Measurements from ENCODE around the gene TMEM245. TPM values are rescaled to one million over a fixed set of nuclear protein-coding genes. Genes with fewer than 3 reads are reported as not detected.

The TMEM245 gene
- total and polyA plus RNA-seq, 2 donors (not counting 3 experiments of a cell fraction or from before 2014, with no cell fraction given): 44.2 to 48.0 TPM

DNA sequence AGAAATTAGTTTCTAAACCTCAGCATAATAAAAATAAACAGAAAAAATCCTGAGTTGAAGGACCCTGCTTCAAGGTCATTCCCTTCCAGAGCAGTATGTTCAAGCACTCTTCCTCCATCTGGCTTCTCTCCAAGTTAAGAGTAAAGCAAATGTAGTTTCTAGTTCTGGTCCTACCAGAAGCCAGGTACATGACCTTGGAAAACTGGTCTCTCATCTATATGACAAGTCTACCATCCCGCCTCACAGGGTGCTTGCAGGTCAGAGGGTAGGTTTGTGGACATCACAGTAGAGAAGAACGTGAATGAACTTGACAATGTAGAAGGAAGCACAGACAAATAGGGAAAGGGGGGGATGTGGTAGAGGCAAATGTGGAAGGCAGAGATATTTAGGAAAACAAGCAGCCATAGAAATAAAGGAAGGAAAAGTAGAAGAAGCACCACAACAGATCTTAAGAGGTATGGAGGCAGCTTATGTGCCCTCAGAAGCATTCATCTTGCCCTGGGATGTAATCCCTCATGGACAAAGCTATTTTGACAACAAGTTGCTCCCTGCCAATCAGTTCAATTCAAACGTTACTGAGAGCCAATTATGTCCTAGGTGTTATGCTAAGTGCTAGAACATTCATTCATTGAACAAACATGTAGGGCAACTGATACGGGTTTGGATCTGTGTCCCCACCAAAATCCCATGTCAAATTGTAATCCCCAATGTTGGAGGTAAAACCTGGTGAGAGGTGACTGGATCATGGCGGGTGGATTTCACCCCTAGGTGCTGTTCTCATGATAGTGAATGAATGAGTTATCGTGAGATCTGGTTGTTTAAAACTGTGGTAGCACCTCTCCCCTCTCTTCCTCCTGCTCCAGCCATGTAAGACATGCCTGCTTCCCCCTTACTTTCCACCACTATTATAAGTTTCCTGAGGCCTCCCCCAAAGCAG lies 82.7 kb downstream of the TMEM245 start:
- dilution Hi-C loops (cut with MboI; ENCODE audit: extremely low pct_ligation_motif_present, low sequenced_read_pairs): no loop called here

More for the DNA sequence above, 82.7 kb downstream of the TMEM245 start:
- intact Hi-C loops (cut with micrococcal nuclease): loop anchor here (1.0 kb wide), 3 partner anchors 24 to 83 kb away; partner anchors contain the start of gene CTNNAL1
- Histone ChIP-seq H3K4me3 (replicated peaks in 1 of 3; ENCODE audit: insufficient read depth in 1 of 3, low read depth in 1 of 3, low read length in 3 of 3) (no peak overlapping the region), H3K27me3 (ENCODE audit: control insufficient read depth in 2 of 2, insufficient read depth in 2 of 2, low read length in 2 of 2) (no peaks in the 10 kb centered on the region), H3K9me3 (replicated peaks; ENCODE audit: control insufficient read depth, insufficient read depth, low read length) (no peaks in the 10 kb centered on the region), H3K79me2 (ENCODE audit: control insufficient read depth, insufficient read depth, low read length) (peaks cover 4% of the 10 kb centered on the region), H3K9ac (replicated peaks; ENCODE audit: extremely low read depth, insufficient read depth, low read length) (no peak overlapping the region), H2AFZ (ENCODE audit: low read depth, low read length) (no peak overlapping the region), H3K36me3 (ENCODE audit: control insufficient read depth in 2 of 2, extremely low read depth in 1 of 2, insufficient read depth in 2 of 2, low read length in 2 of 2) (peaks cover 0 to 7% of the 10 kb centered on the region in 2 experiments), H3K4me2 (ENCODE audit: insufficient read depth, low read length) (peak overlapping the region; percentile 47), H3K4me1 (ENCODE audit: control insufficient read depth, extremely low read depth, insufficient read depth, low read length) (peaks cover 42% of the 10 kb centered on the region), H4K20me1 (replicated peaks; ENCODE audit: control insufficient read depth, extremely low read depth, insufficient read depth, low read length) (no peaks in the 10 kb centered on the region), H3K27ac (ENCODE audit: insufficient read depth, low read depth, low read length) (peak overlapping the region; percentile 77), H3K9me1 (replicated peaks; ENCODE audit: control insufficient read depth, extremely low read depth, insufficient read depth, low read length) (no peaks in the 10 kb centered on the region)
- no TSS peak for BruUV-seq (replicated peaks)
- no peak for FAIRE-seq
- peak; percentile 58 for DNase-seq (ENCODE audit: low read depth, low spot score)
- POLR2A ChIA-PET: no interaction called here
- TF ChIP-seq FOS (IDR thresholded peaks at IDR 0.05; ENCODE audit: borderline replicate concordance, insufficient read depth, low read length) (no peak), EZH2 (IDR thresholded peaks at IDR 0.05; ENCODE audit: borderline replicate concordance, low read depth, low read length, severe bottlenecking) (no peak), POLR2A (IDR thresholded peaks at IDR 0.05; ENCODE audit: low read depth, low read length) (no peak), MYC (IDR thresholded peaks at IDR 0.05; ENCODE audit: low read depth, low read length) (no peak), GATA2 (IDR thresholded peaks at IDR 0.05; ENCODE audit: insufficient read depth, insufficient read length, low read depth, low read length) (no peak)
- TF ChIP-seq, protein P1, sequence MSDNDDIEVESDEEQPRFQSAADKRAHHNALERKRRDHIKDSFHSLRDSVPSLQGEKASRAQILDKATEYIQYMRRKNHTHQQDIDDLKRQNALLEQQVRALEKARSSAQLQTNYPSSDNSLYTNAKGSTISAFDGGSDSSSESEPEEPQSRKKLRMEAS (IDR thresholded peaks at IDR 0.05; ENCODE audit: insufficient read depth, insufficient read length): no peak
- CTCF ChIA-PET: interaction anchor here (2.1 kb wide), 1 partner anchor 24 kb away, joined by 6 read pairs; the partner anchor contains the start of gene CTNNAL1
